ENCODE results near the gene FAM114A2. TPM values are rescaled to one million over a fixed set of nuclear protein-coding genes. Genes with fewer than 3 reads are reported as not detected.

The FAM114A2 gene
- 27.9 and 59.7 TPM in 2 replicates for total RNA-seq

GRCh38 chr5:154038707-154039457, at the start of gene FAM114A2, which contains the start of gene MFAP3:
TSS of gene FAM114A2 (minus strand) at chr5:154038910. CDS start at chr5:154034953, 3,957 bp downstream.
TSS of gene MFAP3 (plus strand) at chr5:154038967. CDS start at chr5:154049723, 10,756 bp downstream.

Other genes with a start within 250 kb of the FAM114A2 start
- gene MFAP3, start 57 bp upstream of the FAM114A2 start, total RNA-seq: 90.0 and 145 TPM in 2 replicates
- 30.9 and 37.1 TPM in 2 replicates for gene GALNT10, start 151.8 kb upstream of the FAM114A2 start, total RNA-seq